Gastroesophageal sphincter (tissue), 4 donors: ENCODE results near the gene ZNF445. TPM values are rescaled to one million over a fixed set of nuclear protein-coding genes. Genes with fewer than 3 reads are reported as not detected.
A peak's percentile ranks its signal among the peaks of the same experiment; 100 is the strongest.

Source experiments
- ATAC-seq: fragments of 150-250 bp; one replicate; pipeline ENCODE4 v1.9.1; 2016; ENCODE audit warnings: mild to moderate bottlenecking, moderate library complexity
- H3K27ac ChIP-seq, 4 donors: fragments of 200-600 bp; sonication (generic) in 3 of 4; 1 replicate in 3 of 4; 2 replicates in 1 of 4; pipeline ENCODE4 v1.5.1; 2016 to 2019
- H3K27me3 ChIP-seq: fragments of 200-600 bp; sonication (generic); one replicate; pipeline ENCODE4 v1.5.1; 2019
- H3K36me3 ChIP-seq, 2 donors: fragments of 200-600 bp; sonication (generic); one replicate each; pipeline ENCODE4 v1.5.1; 2019; ENCODE audit warnings: control low read depth in 1 of 2
- H3K4me1 ChIP-seq, 3 donors: fragments of 200-600 bp; sonication (generic); 1 replicate in 2 of 3; 2 replicates in 1 of 3; pipeline ENCODE4 v1.5.1; 2016 to 2019; ENCODE audit warnings: control low read depth in 2 of 3
- H3K4me3 ChIP-seq, 2 donors: fragments of 200-600 bp; sonication (generic); one replicate each; pipeline ENCODE4 v1.5.1; 2019; ENCODE audit warnings: mild to moderate bottlenecking in 1 of 2, moderate library complexity in 1 of 2
- H3K9me3 ChIP-seq, 3 donors: fragments of 200-600 bp; sonication (generic); one replicate each; pipeline ENCODE4 v1.5.1; 2017 to 2019; ENCODE audit warnings: control low read depth in 2 of 3
- EP300 ChIP-seq: sonication (generic); formaldehyde crosslinking; IDR thresholded peaks from one replicate; pipeline ENCODE4 v1.6.1; 2017; ENCODE audit warnings: antibody characterized with exemption, mild to moderate bottlenecking
- POLR2A ChIP-seq, 2 donors: fragments of 450-650 bp; IDR thresholded peaks; one replicate each; pipeline ENCODE4 v1.6.1; 2017; ENCODE audit warnings: antibody characterized with exemption in 2 of 2, mild to moderate bottlenecking in 2 of 2, moderate library complexity in 1 of 2
- POLR2AphosphoS5 ChIP-seq: sonication (generic); formaldehyde crosslinking; IDR thresholded peaks from one replicate; pipeline ENCODE4 v1.6.1; 2017; ENCODE audit warnings: antibody characterized with exemption
- WGBS, 2 donors: methylation state at CpG; one replicate each; pipeline ENCODE4 v1.1.5; 2018; ENCODE audit warnings: low coverage in 1 of 2; 5-methylcytosine and 5-hydroxymethylcytosine counted together
- total RNA-seq, 4 donors: library from RNA; depleted of rRNA; stranded (reverse); fragments of >200 nt; gene quantifications; one replicate each; pipeline ENCODE4 v1.1.0, GENCODE V29; 2016
- TF ChIP-seq, protein P1 (sequence below), 4 experiments: fragments of 200-600 bp in 2 of 4; fragments of 450-650 bp in 2 of 4; sonication (generic) in 1 of 4; IDR thresholded peaks; one replicate each; pipeline ENCODE4 v1.5.1; 2017 to 2019; ENCODE audit warnings: antibody characterized with exemption in 4 of 4, mild to moderate bottlenecking in 2 of 4, moderate library complexity in 2 of 4

ZNF445 gene
- 10 to 100 TPM in 3 of 4 donors, 1 to 10 TPM in 1; 8.9 to 15.2 (median 12.6) TPM for total RNA-seq

DNA sequence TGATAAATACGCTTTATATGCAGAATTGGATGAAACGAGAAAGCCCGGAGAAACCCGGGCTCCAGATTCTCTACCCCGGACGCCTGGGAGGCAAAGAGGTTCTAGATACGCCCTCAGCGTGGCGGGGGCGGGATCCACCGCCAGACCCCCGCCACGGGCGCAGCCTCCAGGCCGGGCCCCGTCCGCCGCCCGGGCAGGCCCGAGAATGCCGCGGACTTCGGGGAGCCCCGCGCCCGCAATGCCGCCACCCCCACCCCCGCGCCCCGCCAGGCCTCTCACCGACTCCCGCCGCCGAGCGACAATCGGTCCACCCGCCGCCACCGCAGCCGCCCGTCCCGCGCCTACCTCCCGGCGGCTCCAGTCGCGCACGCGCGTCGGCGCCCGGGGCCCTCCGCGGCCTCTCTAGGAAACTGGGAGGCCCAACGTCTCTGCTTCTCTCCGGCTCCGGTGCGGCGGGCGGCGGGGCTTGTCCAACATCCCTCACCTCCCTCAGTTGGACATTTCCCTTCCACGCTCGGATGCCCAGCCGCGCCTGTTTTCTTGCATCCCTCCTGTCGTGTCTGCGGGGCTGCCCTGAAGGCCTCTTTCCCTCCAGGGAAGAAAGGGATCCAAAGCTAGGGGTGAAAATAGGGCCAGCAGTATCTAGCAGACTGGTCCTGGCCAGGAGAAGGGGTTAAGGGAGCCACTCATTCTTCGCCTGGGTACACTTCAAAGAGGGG, at the start of gene ZNF445:
ZNF445 (minus strand) TSS at position 359 of the 719 bp plus-strand sequence. CDS start 22,121 bp downstream, outside the sequence.
- Histone ChIP-seq H3K27ac (peak within 1 kb of the TSS; percentile 6 to 86 (median 81)), H3K9me3 (no peaks in the 10 kb centered on the region), H3K4me3 (peak within 1 kb of the TSS; percentile 85 to 86), H3K27me3 (no peaks in the 10 kb centered on the region), H3K4me1 (peaks cover 3 to 45% (median 12%) of the 10 kb centered on the region in 3 donors), H3K36me3 (no peaks in the 10 kb centered on the region)
- 0% methylated on average over 3 to 4 of the region's 69 CpGs for WGBS, 2 donors
- ATAC-seq, result peak; percentile 95
- TF ChIP-seq, protein P1, sequence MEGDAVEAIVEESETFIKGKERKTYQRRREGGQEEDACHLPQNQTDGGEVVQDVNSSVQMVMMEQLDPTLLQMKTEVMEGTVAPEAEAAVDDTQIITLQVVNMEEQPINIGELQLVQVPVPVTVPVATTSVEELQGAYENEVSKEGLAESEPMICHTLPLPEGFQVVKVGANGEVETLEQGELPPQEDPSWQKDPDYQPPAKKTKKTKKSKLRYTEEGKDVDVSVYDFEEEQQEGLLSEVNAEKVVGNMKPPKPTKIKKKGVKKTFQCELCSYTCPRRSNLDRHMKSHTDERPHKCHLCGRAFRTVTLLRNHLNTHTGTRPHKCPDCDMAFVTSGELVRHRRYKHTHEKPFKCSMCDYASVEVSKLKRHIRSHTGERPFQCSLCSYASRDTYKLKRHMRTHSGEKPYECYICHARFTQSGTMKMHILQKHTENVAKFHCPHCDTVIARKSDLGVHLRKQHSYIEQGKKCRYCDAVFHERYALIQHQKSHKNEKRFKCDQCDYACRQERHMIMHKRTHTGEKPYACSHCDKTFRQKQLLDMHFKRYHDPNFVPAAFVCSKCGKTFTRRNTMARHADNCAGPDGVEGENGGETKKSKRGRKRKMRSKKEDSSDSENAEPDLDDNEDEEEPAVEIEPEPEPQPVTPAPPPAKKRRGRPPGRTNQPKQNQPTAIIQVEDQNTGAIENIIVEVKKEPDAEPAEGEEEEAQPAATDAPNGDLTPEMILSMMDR (IDR thresholded peaks at IDR 0.05), result peak in 1 of 4 experiments; percentile 28
- TF ChIP-seq EP300 (no peak), POLR2AphosphoS5 (no peak), POLR2A (IDR thresholded peaks at IDR 0.05) (peak; percentile 26 to 32)

DNA sequence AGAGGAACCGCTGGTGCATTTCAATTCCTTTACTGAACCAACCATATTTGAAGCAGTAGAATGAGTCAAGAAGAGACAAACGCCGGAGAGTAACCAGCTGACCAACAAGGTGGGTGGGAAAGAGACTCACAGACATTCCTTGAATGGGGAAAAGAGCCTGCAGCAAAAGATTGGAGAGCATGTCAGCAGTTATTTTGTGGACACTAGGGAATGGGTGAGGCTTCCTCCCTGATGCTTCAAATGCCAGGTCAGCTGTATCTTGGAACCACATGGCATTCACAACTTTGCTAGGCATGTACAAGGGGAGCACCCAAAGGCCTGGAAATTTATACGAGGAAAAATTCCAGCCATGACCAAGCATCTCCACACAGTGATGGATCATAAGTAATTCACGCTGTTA, 47.6 kb upstream of the ZNF445 start:
- Histone ChIP-seq H3K4me1 (no peaks in the 10 kb centered on the region), H3K27ac (no peak overlapping the region), H3K4me3 (no peak overlapping the region), H3K36me3 (no peaks in the 10 kb centered on the region), H3K27me3 (peaks cover 79% of the 10 kb centered on the region), H3K9me3 (no peaks in the 10 kb centered on the region)
- WGBS, 2 donors, result 84 to 97% methylated on average over 3 to 5 of the region's 5 CpGs
- TF ChIP-seq POLR2AphosphoS5 (no peak), EP300 (no peak), POLR2A (IDR thresholded peaks at IDR 0.05) (no peak)
- TF ChIP-seq, protein P1 (IDR thresholded peaks at IDR 0.05), result no peak
- ATAC-seq, result no peak

DNA sequence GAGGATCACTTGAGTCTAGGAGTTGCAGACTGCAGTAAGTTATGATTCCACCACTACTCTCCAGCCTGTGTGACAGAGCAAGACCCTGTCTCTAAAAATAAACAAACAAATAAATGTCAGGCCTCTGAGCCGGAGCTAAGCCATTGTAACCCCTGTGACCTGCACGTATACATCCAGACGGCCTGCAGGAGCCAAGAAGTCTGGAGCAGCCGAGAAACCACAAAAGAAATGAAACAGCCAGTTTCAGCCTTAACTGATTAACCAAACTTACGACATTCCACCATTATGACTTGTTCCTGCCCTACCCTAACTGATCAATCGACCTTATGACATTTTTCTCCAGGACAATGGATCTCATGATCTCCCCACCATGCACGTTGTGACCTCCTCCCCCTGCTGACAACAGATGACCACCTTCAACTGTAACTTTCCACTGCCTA, 45.0 kb upstream of the ZNF445 start:
- Histone ChIP-seq H3K9me3 (no peaks in the 10 kb centered on the region), H3K4me1 (no peaks in the 10 kb centered on the region), H3K27me3 (peaks cover 58% of the 10 kb centered on the region), H3K36me3 (no peaks in the 10 kb centered on the region), H3K27ac (no peak overlapping the region), H3K4me3 (no peak overlapping the region)
- ATAC-seq, result no peak
- 25 to 46% methylated on average over 6 to 7 of the region's 7 CpGs for WGBS, 2 donors
- TF ChIP-seq EP300, result no peak
- TF ChIP-seq POLR2A (IDR thresholded peaks at IDR 0.05), result no peak
- TF ChIP-seq, protein P1 (IDR thresholded peaks at IDR 0.05), result no peak
- TF ChIP-seq POLR2AphosphoS5, result no peak

GRCh38 chr3:44521721-44522120, 44.3 kb upstream of the ZNF445 start:
- no CpG with 5 or more reads among the region's 3 CpGs for WGBS, 2 donors
- Histone ChIP-seq H3K27me3 (peaks cover 50% of the 10 kb centered on the region), H3K4me3 (no peak overlapping the region), H3K4me1 (no peaks in the 10 kb centered on the region), H3K36me3 (no peaks in the 10 kb centered on the region), H3K9me3 (no peaks in the 10 kb centered on the region), H3K27ac (no peak overlapping the region)
- ATAC-seq, result no peak
- TF ChIP-seq EP300, result no peak
- TF ChIP-seq POLR2AphosphoS5, result no peak
- no peak for TF ChIP-seq POLR2A (IDR thresholded peaks at IDR 0.05)
- TF ChIP-seq, protein P1 (IDR thresholded peaks at IDR 0.05), result no peak

GRCh38 chr3:44518782-44519156, 41.3 kb upstream of the ZNF445 start:
- Histone ChIP-seq H3K9me3 (no peaks in the 10 kb centered on the region), H3K27ac (no peak overlapping the region), H3K4me3 (no peak overlapping the region), H3K4me1 (no peaks in the 10 kb centered on the region), H3K36me3 (no peaks in the 10 kb centered on the region), H3K27me3 (peaks cover 27% of the 10 kb centered on the region)
- WGBS, 2 donors, result 44 to 53% methylated on average over 2 of the region's 2 CpGs
- TF ChIP-seq EP300, result no peak
- TF ChIP-seq, protein P1 (IDR thresholded peaks at IDR 0.05), result no peak
- TF ChIP-seq POLR2AphosphoS5, result no peak
- TF ChIP-seq POLR2A (IDR thresholded peaks at IDR 0.05), result no peak
- no peak for ATAC-seq
